Stimulated activated CD4-positive, alpha-beta T cell treated with anti-CD3 and anti-CD28 coated beads, Interleukin-15, amount 100 ng/mL, for 24 hours (primary cell): ENCODE measurements around the gene SNX25.
A peak's percentile ranks its signal among the peaks of the same experiment; 100 is the strongest.
"Not testable (repeated sequence)": the region's sequence is repeated elsewhere in the genome, so short reads cannot be mapped to it uniquely, and the experiment has no call there.

Experiments
- DNase-seq: peaks from one replicate; pipeline ENCODE4 v3.0.0-alpha.2; 2020

SNX25 gene

GRCh38 chr4:185209031-185209851 lies at the start of gene SNX25:
TSS of gene SNX25 (plus strand) at chr4:185209598. CDS start at chr4:185209827, 229 bp downstream.
- DNase-seq = peak; percentile 93

GRCh38 chr4:185165605-185166063 lies 43.8 kb upstream of the SNX25 start:
- DNase-seq = peak; percentile 27

GRCh38 chr4:185167234-185167633 lies 42.2 kb upstream of the SNX25 start:
- no peak for DNase-seq

- DNase-seq = no peak
These were observed 37.9 kb upstream of the SNX25 start for GRCh38 chr4:185171373-185172071.

- peak; percentile 12 for DNase-seq
These were observed 29.9 kb upstream of the SNX25 start for GRCh38 chr4:185179488-185179887.

GRCh38 chr4:185182239-185182638 lies 27.2 kb upstream of the SNX25 start:
- DNase-seq = no peak

GRCh38 chr4:185183622-185184281 lies 25.6 kb upstream of the SNX25 start:
- DNase-seq = peak; percentile 83

GRCh38 chr4:185186769-185187168 lies 22.6 kb upstream of the SNX25 start:
- no peak for DNase-seq

GRCh38 chr4:185189606-185190305 lies 19.6 kb upstream of the SNX25 start:
- DNase-seq = no peak

GRCh38 chr4:185190306-185190856 lies 19.0 kb upstream of the SNX25 start:
- no peak for DNase-seq

GRCh38 chr4:185192059-185192458 lies 17.3 kb upstream of the SNX25 start:
- no peak for DNase-seq

GRCh38 chr4:185194924-185195888 lies 14.2 kb upstream of the SNX25 start:
- no peak for DNase-seq

GRCh38 chr4:185196437-185196836 lies 13.0 kb upstream of the SNX25 start:
- no peak for DNase-seq

GRCh38 chr4:185198189-185198588 lies 11.2 kb upstream of the SNX25 start:
- DNase-seq = not testable (repeated sequence)

GRCh38 chr4:185201977-185202962 lies 7.1 kb upstream of the SNX25 start:
- DNase-seq = peak; percentile 49

- peak; percentile 21 for DNase-seq
These were observed 6.4 kb upstream of the SNX25 start for GRCh38 chr4:185202984-185203485.

- peak; percentile 86 for DNase-seq
These were observed 5.7 kb upstream of the SNX25 start, which contains the start of gene CFAP97 for GRCh38 chr4:185203486-185204237. TSS of gene CFAP97 (minus strand) at chr4:185204000. CDS start at chr4:185191196, 12,804 bp downstream.

GRCh38 chr4:185204238-185204910 lies 5.0 kb upstream of the SNX25 start:
- DNase-seq = no peak
